Measurements from ENCODE around the gene ZNF735. TPM values are rescaled to one million over a fixed set of nuclear protein-coding genes. Genes with fewer than 3 reads are reported as not detected.

ZNF735 gene
- total RNA-seq, 1 experiment from 2014 or later: not detected

DNA sequence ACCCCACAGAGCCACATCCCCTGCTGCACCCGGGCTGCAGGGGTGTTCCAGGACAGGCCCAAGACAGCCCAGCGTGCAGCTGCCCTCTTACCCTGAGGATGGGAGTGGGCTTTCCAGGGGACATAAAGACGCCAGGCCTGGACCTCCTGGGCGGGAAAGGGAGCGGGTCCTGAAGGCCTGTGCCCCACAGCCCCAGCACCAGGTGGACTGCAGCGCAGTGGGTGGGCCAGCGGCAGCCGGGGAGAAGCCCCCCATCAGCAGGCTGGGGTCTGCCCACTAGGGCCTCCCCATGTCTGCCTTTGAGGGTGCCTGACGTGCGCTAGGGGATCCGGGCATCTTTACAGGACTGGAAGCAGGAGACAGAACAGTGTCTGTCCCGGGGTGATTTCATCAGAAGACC is 22.6 kb upstream of the ZNF735 start:
- H3K9me3 ChIP-seq (ENCODE audit: control insufficient read depth, insufficient read depth, low read depth, low read length): 0 out of 2 replicates have a peak, but pooled peaks cover 5% of the 10 kb centered on the region
- intact Hi-C loops (cut with micrococcal nuclease; ENCODE audit: unreplicated experiment) (no loop called here), in situ Hi-C loops (cut with HindIII; ENCODE audit: low pct_unique_long_range_greater_than_20kb, low sequenced_read_pairs) (no loop called here)
- no peak overlapping the region for H3K4me3 ChIP-seq (ENCODE audit: low read depth in 2 of 2, low read length in 2 of 2)
- no TSS peak for BruUV-seq (replicated peaks)
- no peaks in the 10 kb centered on the region for H3K4me1 ChIP-seq (ENCODE audit: control insufficient read depth, insufficient read depth, low read length)
- ChIA-PET CTCF (no interaction called here), POLR2A (no interaction called here)
- ATAC-seq (no peak), DNase-seq (ENCODE audit: low read depth, low spot score) (no peak)
- H3K27me3 ChIP-seq (ENCODE audit: control insufficient read depth, insufficient read depth, low read length): no peaks in the 10 kb centered on the region
- no peaks in the 10 kb centered on the region for H3K36me3 ChIP-seq (ENCODE audit: control insufficient read depth, insufficient read depth, low read length)
- H3K27ac ChIP-seq (ENCODE audit: low read length): no peak overlapping the region
- TF ChIP-seq, protein P1, sequence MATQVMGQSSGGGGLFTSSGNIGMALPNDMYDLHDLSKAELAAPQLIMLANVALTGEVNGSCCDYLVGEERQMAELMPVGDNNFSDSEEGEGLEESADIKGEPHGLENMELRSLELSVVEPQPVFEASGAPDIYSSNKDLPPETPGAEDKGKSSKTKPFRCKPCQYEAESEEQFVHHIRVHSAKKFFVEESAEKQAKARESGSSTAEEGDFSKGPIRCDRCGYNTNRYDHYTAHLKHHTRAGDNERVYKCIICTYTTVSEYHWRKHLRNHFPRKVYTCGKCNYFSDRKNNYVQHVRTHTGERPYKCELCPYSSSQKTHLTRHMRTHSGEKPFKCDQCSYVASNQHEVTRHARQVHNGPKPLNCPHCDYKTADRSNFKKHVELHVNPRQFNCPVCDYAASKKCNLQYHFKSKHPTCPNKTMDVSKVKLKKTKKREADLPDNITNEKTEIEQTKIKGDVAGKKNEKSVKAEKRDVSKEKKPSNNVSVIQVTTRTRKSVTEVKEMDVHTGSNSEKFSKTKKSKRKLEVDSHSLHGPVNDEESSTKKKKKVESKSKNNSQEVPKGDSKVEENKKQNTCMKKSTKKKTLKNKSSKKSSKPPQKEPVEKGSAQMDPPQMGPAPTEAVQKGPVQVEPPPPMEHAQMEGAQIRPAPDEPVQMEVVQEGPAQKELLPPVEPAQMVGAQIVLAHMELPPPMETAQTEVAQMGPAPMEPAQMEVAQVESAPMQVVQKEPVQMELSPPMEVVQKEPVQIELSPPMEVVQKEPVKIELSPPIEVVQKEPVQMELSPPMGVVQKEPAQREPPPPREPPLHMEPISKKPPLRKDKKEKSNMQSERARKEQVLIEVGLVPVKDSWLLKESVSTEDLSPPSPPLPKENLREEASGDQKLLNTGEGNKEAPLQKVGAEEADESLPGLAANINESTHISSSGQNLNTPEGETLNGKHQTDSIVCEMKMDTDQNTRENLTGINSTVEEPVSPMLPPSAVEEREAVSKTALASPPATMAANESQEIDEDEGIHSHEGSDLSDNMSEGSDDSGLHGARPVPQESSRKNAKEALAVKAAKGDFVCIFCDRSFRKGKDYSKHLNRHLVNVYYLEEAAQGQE (IDR thresholded peaks at IDR 0.05; ENCODE audit: insufficient read depth in 1 of 2, low read depth in 2 of 2, low read length in 1 of 2): no peak
- TF ChIP-seq POLR2AphosphoS5 (IDR thresholded peaks at IDR 0.05; ENCODE audit: low read depth, low read length) (no peak), TCF7L2 (IDR thresholded peaks at IDR 0.05; ENCODE audit: low read depth, low read length) (no peak), CTCF (IDR thresholded peaks at IDR 0.05) (no peak), SIN3A (IDR thresholded peaks at IDR 0.05; ENCODE audit: borderline replicate concordance, insufficient read depth, low read depth, low read length) (no peak)

- Histone ChIP-seq H3K27me3 (ENCODE audit: control insufficient read depth, insufficient read depth, low read length) (no peaks in the 10 kb centered on the region), H3K9me3 (ENCODE audit: control insufficient read depth, insufficient read depth, low read depth, low read length) (0 out of 2 replicates have a peak, but pooled peaks cover 5% of the 10 kb centered on the region), H3K4me1 (ENCODE audit: control insufficient read depth, insufficient read depth, low read length) (no peaks in the 10 kb centered on the region), H3K36me3 (ENCODE audit: control insufficient read depth, insufficient read depth, low read length) (no peaks in the 10 kb centered on the region), H3K27ac (ENCODE audit: low read length) (no peak overlapping the region), H3K4me3 (ENCODE audit: low read depth in 2 of 2, low read length in 2 of 2) (no peak overlapping the region)
- ChIA-PET POLR2A (no interaction called here), CTCF (no interaction called here)
- ATAC-seq (no peak), DNase-seq (ENCODE audit: low read depth, low spot score) (no peak)
- in situ Hi-C loops (cut with HindIII; ENCODE audit: low pct_unique_long_range_greater_than_20kb, low sequenced_read_pairs): no loop called here
- intact Hi-C loops (cut with micrococcal nuclease; ENCODE audit: unreplicated experiment): no loop called here
- no TSS peak for BruUV-seq (replicated peaks)
- TF ChIP-seq SIN3A (IDR thresholded peaks at IDR 0.05; ENCODE audit: borderline replicate concordance, insufficient read depth, low read depth, low read length) (no peak), POLR2AphosphoS5 (IDR thresholded peaks at IDR 0.05; ENCODE audit: low read depth, low read length) (no peak), CTCF (IDR thresholded peaks at IDR 0.05) (no peak), TCF7L2 (IDR thresholded peaks at IDR 0.05; ENCODE audit: low read depth, low read length) (no peak)
- TF ChIP-seq, protein P1 (IDR thresholded peaks at IDR 0.05; ENCODE audit: insufficient read depth in 1 of 2, low read depth in 2 of 2, low read length in 1 of 2): no peak
Measured at GRCh38 chr7:64187408-64187807, 19.6 kb upstream of the ZNF735 start.
